ENCODE data around the gene TMEM171. TPM values are rescaled to one million over a fixed set of nuclear protein-coding genes. Genes with fewer than 3 reads are reported as not detected.

The TMEM171 gene
- total RNA-seq, 1 experiment from 2014 or later: 5.4 TPM

GRCh38 chr5:73174100-73174815 lies 53.9 kb downstream of the TMEM171 start:
- CTCF ChIA-PET: no interaction called here
- DNase-seq (ENCODE audit: low read depth, low spot score) (no peak), ATAC-seq (no peak)
- no peaks in the 10 kb centered on the region for H3K4me1 ChIP-seq (ENCODE audit: control insufficient read depth in 1 of 2, insufficient read depth in 2 of 2, low read length in 2 of 2)
- no peak overlapping the region for H3K27ac ChIP-seq (ENCODE audit: low read depth, low read length)
- no peak for TF ChIP-seq CTCF (IDR thresholded peaks at IDR 0.05 in 2 of 3, conservative IDR thresholded peaks at IDR 0.05 in 1 of 3; ENCODE audit: borderline replicate concordance in 1 of 3, insufficient read depth in 1 of 3, low read depth in 2 of 3, low read length in 2 of 3)
- no peak for TF ChIP-seq REST (IDR thresholded peaks at IDR 0.05; ENCODE audit: low read depth)
- no peak for TF ChIP-seq SIN3A (IDR thresholded peaks at IDR 0.05; ENCODE audit: low read depth)
- TF ChIP-seq EZH2 (IDR thresholded peaks at IDR 0.05): no peak
- no peak for TF ChIP-seq SP1 (IDR thresholded peaks at IDR 0.05; ENCODE audit: low read depth)
- no peak for TF ChIP-seq ZBTB33 (IDR thresholded peaks at IDR 0.05; ENCODE audit: extremely low read depth, insufficient replicate concordance, low read length)
- TF ChIP-seq ATF3 (IDR thresholded peaks at IDR 0.05): no peak
- no peak for TF ChIP-seq ELF1 (IDR thresholded peaks at IDR 0.05; ENCODE audit: borderline replicate concordance, low read depth)
- no peak for TF ChIP-seq RAD21 (IDR thresholded peaks at IDR 0.05; ENCODE audit: low read depth)
- TF ChIP-seq ZNF274 (IDR thresholded peaks at IDR 0.05; ENCODE audit: low read depth, low read length): no peak
- TF ChIP-seq MAX (IDR thresholded peaks at IDR 0.05): no peak
- TF ChIP-seq CEBPB (IDR thresholded peaks at IDR 0.05; ENCODE audit: low read depth): no peak
- TF ChIP-seq POLR2A (IDR thresholded peaks at IDR 0.05; ENCODE audit: borderline replicate concordance, extremely low read depth, insufficient read depth, insufficient read length): no peak
- TF ChIP-seq EGR1 (IDR thresholded peaks at IDR 0.05; ENCODE audit: low read depth): no peak
- no peak for TF ChIP-seq ZFX (IDR thresholded peaks at IDR 0.05)
- TF ChIP-seq TCF7L2 (IDR thresholded peaks at IDR 0.05; ENCODE audit: borderline replicate concordance, extremely low read depth, insufficient read depth, insufficient read length): no peak
- H3K36me3 ChIP-seq (ENCODE audit: control insufficient read depth in 1 of 2, insufficient read depth in 2 of 2, low read length in 2 of 2): no peaks in the 10 kb centered on the region
- H3K9ac ChIP-seq (ENCODE audit: low read length): no peak overlapping the region
- no TSS peak for BruUV-seq (replicated peaks)
- no peaks in the 10 kb centered on the region for H3K79me2 ChIP-seq (ENCODE audit: insufficient read depth, low read length)
- no peak overlapping the region for H3K4me2 ChIP-seq (ENCODE audit: low read length)
- no peaks in the 10 kb centered on the region for H3K9me3 ChIP-seq (ENCODE audit: control insufficient read depth in 1 of 2, insufficient read depth in 1 of 2, low read depth in 1 of 2, low read length in 2 of 2)
- no peaks in the 10 kb centered on the region for H4K20me1 ChIP-seq (ENCODE audit: insufficient read depth)
- no peaks in the 10 kb centered on the region for H3K27me3 ChIP-seq (ENCODE audit: insufficient read depth, low read length)
- RAD21 ChIA-PET (ENCODE audit: low non-redundant PET in 1 of 2, low total read pairs in 2 of 2, uncharacterized antibody in 2 of 2, unreplicated experiment in 2 of 2): no interaction called here
- no peaks in the 10 kb centered on the region for H3K9me2 ChIP-seq (ENCODE audit: insufficient read depth)
- no peak overlapping the region for H2AFZ ChIP-seq (ENCODE audit: low read depth, low read length, poor library complexity, severe bottlenecking)
- no peak overlapping the region for H3K4me3 ChIP-seq (replicated peaks in 1 of 2; ENCODE audit: low read depth in 1 of 2, low read length in 2 of 2)
- intact Hi-C loops (cut with micrococcal nuclease): no loop called here
- POLR2A ChIA-PET: no interaction called here

All from HCT116 (cell line).